ENCODE measurements around the gene ARL2.

DNA sequence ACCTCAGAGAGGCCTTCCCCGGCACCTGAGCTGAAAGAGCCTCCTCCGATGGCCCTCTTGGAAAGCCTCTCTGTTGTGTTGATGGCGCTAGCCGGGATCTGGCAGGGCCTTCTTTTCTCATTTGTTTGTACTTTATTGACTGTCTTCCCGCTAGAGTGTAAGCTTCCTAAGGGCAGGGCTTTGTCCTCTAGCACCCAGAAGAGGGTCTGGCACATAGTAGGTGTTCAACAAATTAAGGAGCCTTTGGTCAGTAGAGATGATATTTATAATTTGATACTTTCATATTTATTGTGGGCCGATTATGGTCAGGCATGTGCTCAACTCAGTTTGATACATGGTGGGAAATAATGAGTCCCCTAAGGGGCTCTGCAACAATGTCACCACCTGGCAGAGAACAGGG lies 4.0 kb downstream of the ARL2 start:
- TF ChIP-seq, protein P1, sequence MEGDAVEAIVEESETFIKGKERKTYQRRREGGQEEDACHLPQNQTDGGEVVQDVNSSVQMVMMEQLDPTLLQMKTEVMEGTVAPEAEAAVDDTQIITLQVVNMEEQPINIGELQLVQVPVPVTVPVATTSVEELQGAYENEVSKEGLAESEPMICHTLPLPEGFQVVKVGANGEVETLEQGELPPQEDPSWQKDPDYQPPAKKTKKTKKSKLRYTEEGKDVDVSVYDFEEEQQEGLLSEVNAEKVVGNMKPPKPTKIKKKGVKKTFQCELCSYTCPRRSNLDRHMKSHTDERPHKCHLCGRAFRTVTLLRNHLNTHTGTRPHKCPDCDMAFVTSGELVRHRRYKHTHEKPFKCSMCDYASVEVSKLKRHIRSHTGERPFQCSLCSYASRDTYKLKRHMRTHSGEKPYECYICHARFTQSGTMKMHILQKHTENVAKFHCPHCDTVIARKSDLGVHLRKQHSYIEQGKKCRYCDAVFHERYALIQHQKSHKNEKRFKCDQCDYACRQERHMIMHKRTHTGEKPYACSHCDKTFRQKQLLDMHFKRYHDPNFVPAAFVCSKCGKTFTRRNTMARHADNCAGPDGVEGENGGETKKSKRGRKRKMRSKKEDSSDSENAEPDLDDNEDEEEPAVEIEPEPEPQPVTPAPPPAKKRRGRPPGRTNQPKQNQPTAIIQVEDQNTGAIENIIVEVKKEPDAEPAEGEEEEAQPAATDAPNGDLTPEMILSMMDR (IDR thresholded peaks at IDR 0.05) = no peak
- TF ChIP-seq POLR2A (IDR thresholded peaks at IDR 0.05) = no peak

All from Peyer's patch (tissue), 4 donors.